Breast epithelium (tissue), 3 donors: ENCODE measurements around the gene TMEM231.

ENCODE experiments used
- POLR2A ChIP-seq: fragments of 450-650 bp; IDR thresholded peaks from one replicate; pipeline ENCODE4 v1.6.1; 2016; ENCODE audit warnings: antibody characterized with exemption, mild to moderate bottlenecking, moderate library complexity
- TF ChIP-seq, protein P1 (sequence below), 3 donors: fragments of 450-650 bp; IDR thresholded peaks; one replicate each; pipeline ENCODE4 v1.5.1; 2016 to 2017; ENCODE audit warnings: antibody characterized with exemption in 3 of 3, mild to moderate bottlenecking in 3 of 3, moderate library complexity in 3 of 3

DNA sequence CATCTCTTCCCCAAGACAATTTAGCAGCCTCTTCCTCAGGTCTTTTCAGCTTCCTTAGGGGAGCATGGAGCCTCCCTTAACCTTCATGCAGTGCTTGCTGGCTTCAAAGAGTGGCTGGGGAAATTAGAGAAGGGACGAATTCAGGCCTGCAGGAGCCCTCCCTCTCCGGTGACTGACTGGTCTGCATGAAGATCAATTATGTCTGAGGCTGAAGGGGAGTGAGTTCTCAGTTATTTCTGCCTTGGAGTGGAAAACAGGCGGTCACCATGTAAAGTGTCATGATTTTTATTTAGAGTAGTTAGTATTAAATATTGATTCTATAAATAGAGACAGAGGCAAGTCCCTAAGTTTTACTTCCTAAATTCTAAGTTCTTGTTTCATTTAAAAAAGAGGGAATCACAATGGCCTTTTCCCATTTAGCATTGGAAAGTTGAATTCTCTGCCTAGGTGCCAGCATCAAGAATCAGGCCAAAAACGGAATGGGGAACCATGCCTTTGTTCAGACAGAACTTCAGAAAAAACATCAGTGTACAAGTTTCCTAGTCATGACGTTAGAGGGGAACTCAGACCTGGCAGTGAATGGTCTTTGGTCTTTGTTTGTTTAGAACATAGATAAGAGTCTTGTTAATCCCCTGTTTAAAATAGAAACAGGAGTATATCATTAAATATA lies 14.5 kb upstream of the TMEM231 start:
- TF ChIP-seq, protein P1, sequence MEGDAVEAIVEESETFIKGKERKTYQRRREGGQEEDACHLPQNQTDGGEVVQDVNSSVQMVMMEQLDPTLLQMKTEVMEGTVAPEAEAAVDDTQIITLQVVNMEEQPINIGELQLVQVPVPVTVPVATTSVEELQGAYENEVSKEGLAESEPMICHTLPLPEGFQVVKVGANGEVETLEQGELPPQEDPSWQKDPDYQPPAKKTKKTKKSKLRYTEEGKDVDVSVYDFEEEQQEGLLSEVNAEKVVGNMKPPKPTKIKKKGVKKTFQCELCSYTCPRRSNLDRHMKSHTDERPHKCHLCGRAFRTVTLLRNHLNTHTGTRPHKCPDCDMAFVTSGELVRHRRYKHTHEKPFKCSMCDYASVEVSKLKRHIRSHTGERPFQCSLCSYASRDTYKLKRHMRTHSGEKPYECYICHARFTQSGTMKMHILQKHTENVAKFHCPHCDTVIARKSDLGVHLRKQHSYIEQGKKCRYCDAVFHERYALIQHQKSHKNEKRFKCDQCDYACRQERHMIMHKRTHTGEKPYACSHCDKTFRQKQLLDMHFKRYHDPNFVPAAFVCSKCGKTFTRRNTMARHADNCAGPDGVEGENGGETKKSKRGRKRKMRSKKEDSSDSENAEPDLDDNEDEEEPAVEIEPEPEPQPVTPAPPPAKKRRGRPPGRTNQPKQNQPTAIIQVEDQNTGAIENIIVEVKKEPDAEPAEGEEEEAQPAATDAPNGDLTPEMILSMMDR (IDR thresholded peaks at IDR 0.05) = no peak
- TF ChIP-seq POLR2A = no peak
